ENCODE measurements around the gene VOPP1. TPM values are rescaled to one million over a fixed set of nuclear protein-coding genes. Genes with fewer than 3 reads are reported as not detected.

VOPP1 gene
- total RNA-seq, 4 donors from 2014 or later = 23.7 to 42.1 (median 37.5) TPM

- intact Hi-C loops (cut with DNase I) = no loop called here
- no peaks in the 10 kb centered on the region for H3K4me1 ChIP-seq
- 100% methylated on average over 1 of the region's 1 CpG for WGBS
- H3K36me3 ChIP-seq = no peaks in the 10 kb centered on the region
- H3K27me3 ChIP-seq = no peaks in the 10 kb centered on the region
- H3K9me3 ChIP-seq = peaks cover 0 to 19% (median 7%) of the 10 kb centered on the region in 4 donors
- DNase-seq (ENCODE audit: extremely low spot score) = no peak
- no peak overlapping the region for H3K27ac ChIP-seq (replicated peaks in 1 of 4)
- H3K4me3 ChIP-seq = no peak overlapping the region
- no peak for TF ChIP-seq POLR2AphosphoS5 (IDR thresholded peaks at IDR 0.05)
- no peak for TF ChIP-seq POLR2A (IDR thresholded peaks at IDR 0.05; ENCODE audit: low read depth)
- TF ChIP-seq EP300 (IDR thresholded peaks at IDR 0.05) = no peak
- no peak for TF ChIP-seq CTCF (IDR thresholded peaks at IDR 0.05)
Measured at GRCh38 chr7:55457801-55458200, 114.5 kb downstream of the VOPP1 start.

GRCh38 chr7:55452971-55453370 is 119.3 kb downstream of the VOPP1 start:
- Histone ChIP-seq H3K27me3 (peaks cover 0 to 18% (median 0%) of the 10 kb centered on the region in 4 donors), H3K4me3 (no peak overlapping the region), H3K36me3 (no peaks in the 10 kb centered on the region), H3K9me3 (peaks cover 0 to 12% (median 2%) of the 10 kb centered on the region in 4 donors), H3K4me1 (no peaks in the 10 kb centered on the region), H3K27ac (replicated peaks in 1 of 4) (no peak overlapping the region)
- WGBS = 94% methylated on average over 4 of the region's 4 CpGs
- TF ChIP-seq POLR2A (IDR thresholded peaks at IDR 0.05; ENCODE audit: low read depth) (no peak), CTCF (IDR thresholded peaks at IDR 0.05) (no peak), EP300 (IDR thresholded peaks at IDR 0.05) (no peak), POLR2AphosphoS5 (IDR thresholded peaks at IDR 0.05) (no peak)
- DNase-seq (ENCODE audit: extremely low spot score) = no peak
- intact Hi-C loops (cut with DNase I) = no loop called here

DNA sequence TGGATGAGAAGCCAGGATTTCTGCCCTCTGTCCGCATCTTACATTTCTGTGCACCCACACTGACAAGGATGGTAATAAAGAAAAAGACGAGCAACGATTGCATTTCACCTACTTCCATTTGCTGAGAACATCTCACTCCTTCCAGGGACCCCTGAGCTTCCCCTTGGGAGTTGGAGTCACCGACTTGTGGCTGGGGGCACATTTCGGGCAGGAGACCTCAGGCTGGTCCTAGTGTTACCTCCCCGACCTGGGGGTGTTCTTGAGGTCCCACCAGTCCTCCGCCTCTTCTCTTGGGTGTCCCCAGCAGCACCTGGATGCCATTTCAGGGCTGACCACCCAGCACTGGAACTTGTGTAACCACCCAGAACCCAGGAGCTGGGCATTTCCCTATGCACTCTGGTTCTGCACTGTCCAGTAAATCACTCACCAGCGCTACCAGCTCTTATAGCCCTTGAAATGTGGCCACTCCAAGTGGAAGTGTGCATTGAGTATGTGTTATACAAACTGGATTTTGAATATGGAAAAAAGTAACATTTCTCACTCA is 122.2 kb downstream of the VOPP1 start:
- Histone ChIP-seq H3K4me1 (no peaks in the 10 kb centered on the region), H3K36me3 (no peaks in the 10 kb centered on the region), H3K9me3 (no peaks in the 10 kb centered on the region), H3K27ac (replicated peaks in 1 of 4) (no peak overlapping the region), H3K27me3 (peaks cover 0 to 18% (median 0%) of the 10 kb centered on the region in 4 donors), H3K4me3 (no peak overlapping the region)
- intact Hi-C loops (cut with DNase I) = no loop called here
- DNase-seq (ENCODE audit: extremely low spot score) = peak; percentile 70
- TF ChIP-seq EP300 (IDR thresholded peaks at IDR 0.05) (no peak), POLR2A (IDR thresholded peaks at IDR 0.05; ENCODE audit: low read depth) (no peak), CTCF (IDR thresholded peaks at IDR 0.05) (no peak), POLR2AphosphoS5 (IDR thresholded peaks at IDR 0.05) (no peak)
- 97% methylated on average over 7 of the region's 8 CpGs for WGBS

GRCh38 chr7:55449205-55449991 is 122.9 kb downstream of the VOPP1 start:
- intact Hi-C loops (cut with DNase I) = no loop called here
- Histone ChIP-seq H3K4me1 (no peaks in the 10 kb centered on the region), H3K9me3 (no peaks in the 10 kb centered on the region), H3K27me3 (peaks cover 0 to 18% (median 0%) of the 10 kb centered on the region in 4 donors), H3K27ac (replicated peaks in 1 of 4) (no peak overlapping the region), H3K36me3 (no peaks in the 10 kb centered on the region), H3K4me3 (no peak overlapping the region)
- DNase-seq (ENCODE audit: extremely low spot score) = peak; percentile 81
- WGBS = 58% methylated on average over 12 of the region's 56 CpGs
- TF ChIP-seq CTCF (IDR thresholded peaks at IDR 0.05) (no peak), POLR2A (IDR thresholded peaks at IDR 0.05; ENCODE audit: low read depth) (no peak), EP300 (IDR thresholded peaks at IDR 0.05) (no peak), POLR2AphosphoS5 (IDR thresholded peaks at IDR 0.05) (no peak)
